Measurements from ENCODE around the gene GBP6.
A peak's percentile ranks its signal among the peaks of the same experiment; 100 is the strongest.

GBP6 gene

GRCh38 chr1:89355056-89355455, 8.8 kb upstream of the GBP6 start:
- H3K4me3 ChIP-seq (ENCODE audit: low read depth, low read length) = no peak overlapping the region
- DNase-seq (ENCODE audit: low read depth) = no peak
- TF ChIP-seq CTCF (IDR thresholded peaks at IDR 0.05; ENCODE audit: control insufficient read depth, extremely low read depth, insufficient read depth) = no peak

DNA sequence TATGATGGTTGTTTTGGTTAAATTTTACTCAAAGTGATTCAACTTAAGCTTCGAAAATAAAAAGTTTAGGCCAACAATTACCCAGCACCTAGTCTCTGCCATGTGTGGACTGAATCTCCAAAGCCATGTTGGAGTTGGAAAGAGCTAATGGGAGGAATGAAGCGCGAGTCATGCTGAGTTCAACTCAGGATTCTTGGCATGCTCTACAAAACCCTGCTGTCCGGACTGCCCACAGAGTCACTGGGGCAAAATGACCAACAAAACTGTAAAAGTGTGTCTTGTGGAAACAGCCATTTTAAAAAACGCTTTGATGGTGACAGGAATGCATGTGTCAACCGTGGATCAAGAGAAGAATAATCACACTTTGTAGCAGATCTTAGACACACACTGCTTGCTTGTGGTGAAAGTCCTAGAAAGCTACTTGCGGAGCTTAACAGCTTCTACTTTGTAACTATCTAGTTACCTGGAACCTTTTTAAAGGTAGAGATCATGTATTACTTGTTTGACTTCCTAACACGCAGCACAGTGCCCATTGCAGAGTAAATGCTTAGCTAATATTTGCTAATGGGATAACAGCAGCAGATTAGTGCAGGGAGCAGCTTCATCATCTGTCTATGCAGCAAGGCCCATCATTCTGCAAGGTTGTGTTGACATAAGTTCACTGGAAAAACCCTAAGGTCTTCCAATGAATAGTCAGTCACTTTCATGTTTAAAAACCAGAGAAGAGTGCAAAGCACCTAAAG, 7.0 kb upstream of the GBP6 start:
- no peak for DNase-seq (ENCODE audit: low read depth)
- no peak overlapping the region for H3K4me3 ChIP-seq (ENCODE audit: low read depth, low read length)
- TF ChIP-seq CTCF (IDR thresholded peaks at IDR 0.05; ENCODE audit: control insufficient read depth, extremely low read depth, insufficient read depth) = no peak

- peak; percentile 94 for TF ChIP-seq CTCF (IDR thresholded peaks at IDR 0.05; ENCODE audit: control insufficient read depth, extremely low read depth, insufficient read depth)
- H3K4me3 ChIP-seq (ENCODE audit: low read depth, low read length) = no peak overlapping the region
Measured at GRCh38 chr1:89358287-89358893, 5.5 kb upstream of the GBP6 start.

GRCh38 chr1:89360716-89361115, 3.1 kb upstream of the GBP6 start:
- no peak overlapping the region for H3K4me3 ChIP-seq (ENCODE audit: low read depth, low read length)
- DNase-seq (ENCODE audit: low read depth) = no peak
- TF ChIP-seq CTCF (IDR thresholded peaks at IDR 0.05; ENCODE audit: control insufficient read depth, extremely low read depth, insufficient read depth) = no peak

More at GRCh38 chr1:89358287-89358893, 5.5 kb upstream of the GBP6 start:
- peak; percentile 7 for DNase-seq (ENCODE audit: low read depth)

DNA sequence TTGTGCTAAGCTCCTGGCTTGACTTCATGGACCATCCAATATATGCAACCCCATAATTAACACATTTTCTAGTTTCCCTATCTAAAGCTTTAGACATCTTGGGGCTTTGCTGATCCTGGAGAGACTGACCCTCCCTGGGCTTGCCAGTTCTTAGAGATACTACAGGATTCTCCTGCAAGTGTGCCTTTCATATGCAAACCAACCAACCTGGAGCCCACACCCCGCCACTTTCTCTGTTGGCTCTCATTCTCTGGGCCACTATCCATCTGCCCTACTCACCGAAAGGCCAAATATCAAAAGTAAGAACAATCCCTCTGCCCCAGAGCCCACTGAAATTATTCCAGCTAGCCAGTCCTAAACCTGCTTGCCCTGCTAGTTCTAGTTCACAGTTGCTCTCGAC, 2.2 kb upstream of the GBP6 start:
- no peak for DNase-seq (ENCODE audit: low read depth)
- no peak overlapping the region for H3K4me3 ChIP-seq (ENCODE audit: low read depth, low read length)
- TF ChIP-seq CTCF (IDR thresholded peaks at IDR 0.05; ENCODE audit: control insufficient read depth, extremely low read depth, insufficient read depth) = no peak

DNA sequence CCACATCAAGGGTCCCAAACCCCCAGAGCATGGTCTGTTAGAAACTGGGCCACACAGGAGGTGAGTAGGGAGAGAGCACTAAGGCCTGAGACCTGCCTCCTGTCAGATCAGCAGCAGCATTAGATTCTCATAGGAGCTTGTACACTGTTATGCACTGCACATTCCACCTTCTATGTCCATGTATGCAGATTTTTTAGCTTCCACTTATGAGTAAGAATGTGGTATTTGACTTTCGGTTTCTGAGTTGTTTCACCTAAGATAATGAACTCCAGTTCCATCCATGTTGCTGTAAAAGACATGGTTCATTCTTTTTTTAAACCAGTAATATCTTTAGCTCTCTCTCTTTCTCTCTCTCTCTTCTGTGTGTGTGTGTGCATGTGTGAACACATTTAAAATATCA, 663 bp upstream of the GBP6 start:
- no peak for TF ChIP-seq CTCF (IDR thresholded peaks at IDR 0.05; ENCODE audit: control insufficient read depth, extremely low read depth, insufficient read depth)
- DNase-seq (ENCODE audit: low read depth) = no peak
- H3K4me3 ChIP-seq (ENCODE audit: low read depth, low read length) = no peak overlapping the region
